ENCODE data around the gene ZNF497. TPM values are rescaled to one million over a fixed set of nuclear protein-coding genes. Genes with fewer than 3 reads are reported as not detected.

The ZNF497 gene
- total and polyA plus RNA-seq, 9 of the 15 experiments (the other 6 are each of a cell fraction or from before 2014, with no cell fraction given) = 0.06 to 0.98 (median 0.44) TPM; not detected in 1

DNA sequence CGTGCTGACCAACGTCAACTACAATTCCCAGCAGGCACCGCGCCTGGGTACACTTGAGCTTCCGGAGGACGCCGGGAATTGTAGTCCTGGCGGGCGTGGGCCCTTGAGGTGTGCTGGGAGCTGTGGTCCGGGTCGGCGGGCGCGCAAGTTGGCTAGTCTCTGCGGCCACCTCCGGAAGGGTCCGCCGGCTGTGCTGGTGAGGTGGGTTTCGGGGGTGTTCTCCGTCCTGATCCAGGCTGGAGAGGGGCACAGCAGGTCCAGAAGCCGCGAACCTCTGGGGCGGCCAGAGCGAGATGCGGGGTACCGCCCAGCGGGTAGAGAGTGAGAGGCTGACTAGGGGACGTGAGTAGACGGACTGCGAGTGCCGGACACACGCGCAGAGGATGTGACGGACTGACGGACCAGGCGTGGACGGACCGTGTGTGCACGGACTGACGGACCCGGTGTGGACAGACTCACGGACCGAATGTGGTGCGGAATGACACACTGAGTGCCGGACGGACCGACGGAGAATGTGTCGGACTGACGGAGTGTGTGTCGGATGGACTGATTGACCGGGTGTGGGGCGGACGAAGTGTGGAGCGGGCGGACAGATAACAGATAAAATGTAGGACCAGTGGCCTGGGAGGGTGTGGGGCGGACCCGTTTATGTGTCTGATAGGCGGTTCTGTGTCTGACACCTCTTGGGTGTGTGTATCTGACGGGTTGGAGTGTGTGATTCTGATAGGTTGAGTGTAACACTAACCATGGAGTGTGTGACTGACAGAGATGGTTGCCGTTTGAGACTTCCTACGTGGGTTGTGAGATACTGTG, 35.4 kb downstream of the ZNF497 start, which contains the start of gene ZSCAN22 (continued):
- TF ChIP-seq, protein P1, sequence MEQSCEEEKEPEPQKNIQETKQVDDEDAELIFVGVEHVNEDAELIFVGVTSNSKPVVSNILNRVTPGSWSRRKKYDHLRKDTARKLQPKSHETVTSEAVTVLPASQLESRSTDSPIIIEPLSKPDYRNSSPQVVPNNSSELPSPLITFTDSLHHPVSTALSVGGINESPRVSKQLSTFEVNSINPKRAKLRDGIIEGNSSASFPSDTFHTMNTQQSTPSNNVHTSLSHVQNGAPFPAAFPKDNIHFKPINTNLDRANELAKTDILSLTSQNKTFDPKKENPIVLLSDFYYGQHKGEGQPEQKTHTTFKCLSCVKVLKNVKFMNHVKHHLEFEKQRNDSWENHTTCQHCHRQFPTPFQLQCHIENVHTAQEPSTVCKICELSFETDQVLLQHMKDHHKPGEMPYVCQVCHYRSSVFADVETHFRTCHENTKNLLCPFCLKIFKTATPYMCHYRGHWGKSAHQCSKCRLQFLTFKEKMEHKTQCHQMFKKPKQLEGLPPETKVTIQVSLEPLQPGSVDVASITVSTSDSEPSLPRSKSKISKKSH (CRISPR knock-in tag; IDR thresholded peaks at IDR 0.05) = no peak
- TF ChIP-seq JUND (IDR thresholded peaks at IDR 0.05; ENCODE audit: borderline replicate concordance, low read depth, low read length) (peak; percentile 73), JUND (tag; IDR thresholded peaks at IDR 0.05; ENCODE audit: borderline replicate concordance, low read depth, low read length) (peak; percentile 60; the same call in 2 of the 3 replicates), POLR2AphosphoS5 (IDR thresholded peaks at IDR 0.05; ENCODE audit: control insufficient read depth, insufficient read depth, low read depth, low read length) (no peak), ZNF124 (CRISPR knock-in tag; IDR thresholded peaks at IDR 0.05) (no peak), RBM25 (IDR thresholded peaks at IDR 0.05; ENCODE audit: low read depth, low read length, severe bottlenecking) (no peak), KLF1 (tag; IDR thresholded peaks at IDR 0.05) (peak; percentile 91; the same call in 1 of the 2 replicates), ZBTB17 (CRISPR knock-in tag; IDR thresholded peaks at IDR 0.05) (peak; percentile 75), FOXM1 (IDR thresholded peaks at IDR 0.05; ENCODE audit: low read depth) (0 out of 2 replicates have a peak, but pooled peaks have one; percentile 1), FOXM1 (CRISPR knock-in tag; IDR thresholded peaks at IDR 0.05; ENCODE audit: low read depth) (0 out of 2 replicates have a peak, but pooled peaks have one; percentile 68), RBM14 (IDR thresholded peaks at IDR 0.05; ENCODE audit: borderline replicate concordance, insufficient read depth, low read depth, low read length) (no peak), STAG1 (CRISPR knock-in tag; IDR thresholded peaks at IDR 0.05; ENCODE audit: borderline replicate concordance) (no peak), DNMT1 (IDR thresholded peaks at IDR 0.05) (0 out of 2 replicates have a peak, but pooled peaks have one; percentile 39), MECOM (CRISPR knock-in tag; IDR thresholded peaks at IDR 0.05) (no peak), CHD4 (IDR thresholded peaks at IDR 0.05; ENCODE audit: insufficient read depth, insufficient replicate concordance, low read depth, low read length, poor library complexity, severe bottlenecking) (no peak), SREBF2 (CRISPR knock-in tag; IDR thresholded peaks at IDR 0.05) (no peak), RFX1 (IDR thresholded peaks at IDR 0.05) (no peak), POU5F1 (IDR thresholded peaks at IDR 0.05; ENCODE audit: borderline replicate concordance, low read depth, low read length, partially characterized antibody) (peak; percentile 72)
- TF ChIP-seq, protein P2, sequence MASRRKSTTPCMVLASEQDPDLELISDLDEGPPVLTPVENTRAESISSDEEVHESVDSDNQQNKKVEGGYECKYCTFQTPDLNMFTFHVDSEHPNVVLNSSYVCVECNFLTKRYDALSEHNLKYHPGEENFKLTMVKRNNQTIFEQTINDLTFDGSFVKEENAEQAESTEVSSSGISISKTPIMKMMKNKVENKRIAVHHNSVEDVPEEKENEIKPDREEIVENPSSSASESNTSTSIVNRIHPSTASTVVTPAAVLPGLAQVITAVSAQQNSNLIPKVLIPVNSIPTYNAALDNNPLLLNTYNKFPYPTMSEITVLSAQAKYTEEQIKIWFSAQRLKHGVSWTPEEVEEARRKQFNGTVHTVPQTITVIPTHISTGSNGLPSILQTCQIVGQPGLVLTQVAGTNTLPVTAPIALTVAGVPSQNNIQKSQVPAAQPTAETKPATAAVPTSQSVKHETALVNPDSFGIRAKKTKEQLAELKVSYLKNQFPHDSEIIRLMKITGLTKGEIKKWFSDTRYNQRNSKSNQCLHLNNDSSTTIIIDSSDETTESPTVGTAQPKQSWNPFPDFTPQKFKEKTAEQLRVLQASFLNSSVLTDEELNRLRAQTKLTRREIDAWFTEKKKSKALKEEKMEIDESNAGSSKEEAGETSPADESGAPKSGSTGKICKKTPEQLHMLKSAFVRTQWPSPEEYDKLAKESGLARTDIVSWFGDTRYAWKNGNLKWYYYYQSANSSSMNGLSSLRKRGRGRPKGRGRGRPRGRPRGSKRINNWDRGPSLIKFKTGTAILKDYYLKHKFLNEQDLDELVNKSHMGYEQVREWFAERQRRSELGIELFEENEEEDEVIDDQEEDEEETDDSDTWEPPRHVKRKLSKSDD (conservative IDR thresholded peaks at IDR 0.05; ENCODE audit: low read length) = no peak
- TF ChIP-seq, protein P3, sequence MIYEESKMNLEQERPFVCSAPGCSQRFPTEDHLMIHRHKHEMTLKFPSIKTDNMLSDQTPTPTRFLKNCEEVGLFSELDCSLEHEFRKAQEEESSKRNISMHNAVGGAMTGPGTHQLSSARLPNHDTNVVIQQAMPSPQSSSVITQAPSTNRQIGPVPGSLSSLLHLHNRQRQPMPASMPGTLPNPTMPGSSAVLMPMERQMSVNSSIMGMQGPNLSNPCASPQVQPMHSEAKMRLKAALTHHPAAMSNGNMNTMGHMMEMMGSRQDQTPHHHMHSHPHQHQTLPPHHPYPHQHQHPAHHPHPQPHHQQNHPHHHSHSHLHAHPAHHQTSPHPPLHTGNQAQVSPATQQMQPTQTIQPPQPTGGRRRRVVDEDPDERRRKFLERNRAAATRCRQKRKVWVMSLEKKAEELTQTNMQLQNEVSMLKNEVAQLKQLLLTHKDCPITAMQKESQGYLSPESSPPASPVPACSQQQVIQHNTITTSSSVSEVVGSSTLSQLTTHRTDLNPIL (CRISPR knock-in tag; IDR thresholded peaks at IDR 0.05) = no peak
- TF ChIP-seq, protein P4, sequence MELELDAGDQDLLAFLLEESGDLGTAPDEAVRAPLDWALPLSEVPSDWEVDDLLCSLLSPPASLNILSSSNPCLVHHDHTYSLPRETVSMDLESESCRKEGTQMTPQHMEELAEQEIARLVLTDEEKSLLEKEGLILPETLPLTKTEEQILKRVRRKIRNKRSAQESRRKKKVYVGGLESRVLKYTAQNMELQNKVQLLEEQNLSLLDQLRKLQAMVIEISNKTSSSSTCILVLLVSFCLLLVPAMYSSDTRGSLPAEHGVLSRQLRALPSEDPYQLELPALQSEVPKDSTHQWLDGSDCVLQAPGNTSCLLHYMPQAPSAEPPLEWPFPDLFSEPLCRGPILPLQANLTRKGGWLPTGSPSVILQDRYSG (tag; conservative IDR thresholded peaks at IDR 0.05; ENCODE audit: low read depth) = peak; percentile 84

Measured in K562 (cell line).